GM12892 (cell line): Measurements from ENCODE around the gene FTL.

Experiments
- POLR2AphosphoS5 ChIP-seq: IDR thresholded peaks from 2 replicates; pipeline ENCODE4 v1.6.1; 2011; ENCODE audit warnings: low read depth, low read length, control low read depth
- TAF1 ChIP-seq: IDR thresholded peaks from 2 replicates; pipeline ENCODE4 v1.6.1; 2011; ENCODE audit warnings: low read depth, mild to moderate bottlenecking, control low read depth, low read length, borderline replicate concordance

GRCh38 chr19:49011194-49011593 lies 46.1 kb downstream of the FTL start:
- TF ChIP-seq POLR2AphosphoS5, result no peak
- no peak for TF ChIP-seq TAF1
